GM21576 (cell line): ENCODE measurements around the gene SLC25A2.
"Not testable (repeated sequence)": the region's sequence is repeated elsewhere in the genome, so short reads cannot be mapped to it uniquely, and the experiment has no call there.

Experiments used
- ATAC-seq: cut with Tn5 transposase; IDR thresholded peaks from one replicate; pipeline ENCODE4 v1.9.1; 2021; ENCODE audit warnings: mild to moderate bottlenecking, moderate library complexity; ENCODE audit not compliant: unreplicated experiment

SLC25A2 gene

DNA sequence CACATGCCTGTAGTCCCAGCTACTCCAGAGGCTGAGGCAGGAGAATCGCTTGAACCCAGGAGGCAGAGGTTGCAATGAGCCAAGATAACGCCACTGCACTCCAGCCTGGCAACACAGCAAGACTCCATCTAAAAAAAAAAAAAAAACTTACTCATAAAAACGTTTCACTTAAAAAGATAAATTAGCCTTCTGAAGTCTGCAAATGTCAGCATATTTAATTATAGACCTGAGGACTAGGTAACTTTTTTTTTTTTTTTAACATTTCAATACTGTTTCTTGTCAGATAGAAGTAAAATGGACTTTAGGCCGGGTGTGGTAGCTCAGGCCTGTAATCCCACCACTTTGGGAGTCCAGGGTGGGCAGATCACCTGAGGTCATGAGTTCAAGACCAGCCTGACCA, 13.1 kb upstream of the SLC25A2 start:
- ATAC-seq = not testable (repeated sequence)

DNA sequence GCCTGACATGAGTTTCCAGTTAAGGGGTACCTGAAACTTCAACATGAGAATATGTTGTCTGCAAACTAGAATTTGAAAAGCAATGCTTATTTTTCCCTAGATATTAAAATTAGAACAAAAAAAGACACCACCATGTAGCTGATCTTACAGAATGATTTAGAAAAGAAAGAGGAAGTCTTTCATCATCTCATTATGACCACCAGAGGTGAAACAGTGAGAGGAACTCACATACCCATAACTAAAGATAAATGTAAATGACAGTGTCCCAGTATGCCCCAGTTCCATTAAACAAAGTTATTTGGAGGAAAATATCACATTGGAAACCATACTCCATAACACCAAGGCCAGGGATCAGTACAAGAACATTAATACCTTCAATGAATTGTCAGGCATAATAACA, 9.9 kb upstream of the SLC25A2 start:
- no peak for ATAC-seq

DNA sequence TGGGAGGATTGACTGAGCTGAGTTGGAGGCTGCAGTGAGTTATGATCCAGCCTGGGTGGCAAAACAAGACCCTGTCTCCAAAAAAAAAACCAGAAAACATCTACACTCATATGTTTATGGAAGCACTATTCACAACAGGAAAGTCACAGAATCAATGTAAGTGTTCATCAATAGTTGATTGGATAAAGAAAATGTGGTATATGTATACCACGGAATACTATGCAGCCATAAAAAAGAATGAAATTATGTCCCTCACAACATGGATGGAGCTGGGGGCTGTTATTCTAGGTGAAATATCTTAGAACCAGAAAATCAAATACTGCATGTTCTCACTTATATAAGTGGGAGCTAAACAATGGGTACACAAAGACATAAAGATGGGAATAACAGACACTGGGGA, 2.8 kb upstream of the SLC25A2 start:
- no peak for ATAC-seq

DNA sequence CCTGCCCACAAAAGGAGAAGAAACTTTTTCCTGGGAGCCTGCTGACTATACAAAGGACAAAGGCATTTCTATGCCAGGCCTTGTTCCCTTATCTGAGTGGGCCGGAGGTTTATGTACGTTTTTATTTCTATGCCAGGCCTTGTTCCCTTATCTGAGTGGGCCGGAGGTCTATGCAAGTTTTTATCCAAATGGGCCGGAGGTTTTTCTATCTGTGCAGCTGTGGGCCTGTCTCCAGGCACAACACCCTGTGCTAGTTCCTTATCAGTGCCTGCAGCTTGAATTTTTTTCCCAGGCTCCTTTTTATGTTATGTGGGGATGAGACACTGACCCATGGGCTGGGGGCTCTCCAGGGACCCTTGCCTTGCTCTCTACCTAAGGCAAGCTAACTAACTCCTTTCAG, 5.5 kb downstream of the SLC25A2 start:
- ATAC-seq = no peak

GRCh38 chr5:141272906-141273305, 30.9 kb downstream of the SLC25A2 start:
- ATAC-seq = no peak

DNA sequence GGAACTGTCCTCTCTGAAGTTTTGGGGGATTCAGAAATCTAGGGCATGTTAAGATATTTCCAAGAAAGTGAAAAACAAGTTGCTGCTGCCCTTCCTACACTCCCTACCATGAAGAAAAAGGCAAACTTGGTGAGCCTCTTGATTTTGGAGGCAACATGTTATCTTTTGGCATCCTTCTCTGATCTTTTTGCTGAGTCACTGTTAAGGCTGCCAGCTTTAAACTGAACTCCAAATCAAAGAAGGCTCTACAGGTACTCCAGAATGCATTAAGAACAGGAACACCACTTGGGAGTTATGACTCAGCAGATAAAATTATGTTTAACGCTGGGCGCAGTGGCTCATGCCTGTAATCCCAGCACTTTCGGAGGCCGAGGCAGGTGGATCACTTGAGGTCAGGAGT, 34.7 kb downstream of the SLC25A2 start:
- ATAC-seq = no peak

GRCh38 chr5:141261238-141261546, 42.7 kb downstream of the SLC25A2 start:
- no peak for ATAC-seq

GRCh38 chr5:141260458-141261237, 43.2 kb downstream of the SLC25A2 start:
- ATAC-seq = no peak

GRCh38 chr5:141258948-141259347, 44.9 kb downstream of the SLC25A2 start:
- no peak for ATAC-seq

- ATAC-seq = no peak
Observed at GRCh38 chr5:141258464-141258863, 45.4 kb downstream of the SLC25A2 start.
